Stimulated activated naive CD8-positive, alpha-beta T cell treated with anti-CD3 and anti-CD28 coated beads, Interleukin-15, Interleukin-2, amounts not matched to agents 100 ng/mL and 50 ng/mL, for 24 hours (primary cell): ENCODE data around the gene KHDRBS2.

Experiments
- H3K27ac Mint-ChIP-seq: one replicate; pipeline ENCODE4 v1.8.0; 2021; ENCODE audit warnings: mild to moderate bottlenecking, mixed read lengths
- H3K27me3 Mint-ChIP-seq: one replicate; pipeline ENCODE4 v1.8.0; 2021; ENCODE audit warnings: mixed read lengths
- H3K36me3 Mint-ChIP-seq: one replicate; pipeline ENCODE4 v1.8.0; 2021; ENCODE audit warnings: low read depth, mixed read lengths
- H3K4me1 Mint-ChIP-seq: one replicate; pipeline ENCODE4 v1.8.0; 2021; ENCODE audit warnings: low read depth, mixed read lengths
- H3K4me3 Mint-ChIP-seq: one replicate; pipeline ENCODE4 v1.8.0; 2021; ENCODE audit warnings: mild to moderate bottlenecking, mixed read lengths
- H3K9me3 Mint-ChIP-seq: one replicate; pipeline ENCODE4 v1.8.0; 2021; ENCODE audit warnings: mixed read lengths

KHDRBS2 gene

GRCh38 chr6:62262283-62262682, 23.7 kb downstream of the KHDRBS2 start:
- Mint-ChIP-seq H3K27ac (no peak overlapping the region), H3K4me1 (no peaks in the 10 kb centered on the region)

GRCh38 chr6:62246087-62246486, 39.9 kb downstream of the KHDRBS2 start:
- H3K36me3 Mint-ChIP-seq: no peaks in the 10 kb centered on the region
- H3K27me3 Mint-ChIP-seq: no peaks in the 10 kb centered on the region
- peaks cover 3% of the 10 kb centered on the region for H3K9me3 Mint-ChIP-seq
- no peak overlapping the region for H3K4me3 Mint-ChIP-seq
- H3K4me1 Mint-ChIP-seq: no peaks in the 10 kb centered on the region
- H3K27ac Mint-ChIP-seq: no peak overlapping the region

More at GRCh38 chr6:62262283-62262682, 23.7 kb downstream of the KHDRBS2 start:
- Mint-ChIP-seq H3K36me3 (no peaks in the 10 kb centered on the region), H3K27me3 (no peaks in the 10 kb centered on the region), H3K4me3 (no peak overlapping the region), H3K9me3 (no peaks in the 10 kb centered on the region)

GRCh38 chr6:62236784-62237183, 49.2 kb downstream of the KHDRBS2 start:
- no peaks in the 10 kb centered on the region for H3K4me1 Mint-ChIP-seq
- no peaks in the 10 kb centered on the region for H3K27me3 Mint-ChIP-seq
- no peaks in the 10 kb centered on the region for H3K9me3 Mint-ChIP-seq
- no peaks in the 10 kb centered on the region for H3K36me3 Mint-ChIP-seq
- no peak overlapping the region for H3K4me3 Mint-ChIP-seq
- no peak overlapping the region for H3K27ac Mint-ChIP-seq

GRCh38 chr6:62229231-62229630, 56.8 kb downstream of the KHDRBS2 start:
- Mint-ChIP-seq H3K4me3 (no peak overlapping the region), H3K36me3 (no peaks in the 10 kb centered on the region), H3K4me1 (no peaks in the 10 kb centered on the region), H3K27ac (no peak overlapping the region), H3K9me3 (peaks cover 3% of the 10 kb centered on the region), H3K27me3 (no peaks in the 10 kb centered on the region)

GRCh38 chr6:62217866-62218265, 68.2 kb downstream of the KHDRBS2 start:
- no peak overlapping the region for H3K4me3 Mint-ChIP-seq
- no peaks in the 10 kb centered on the region for H3K4me1 Mint-ChIP-seq
- H3K27me3 Mint-ChIP-seq: no peaks in the 10 kb centered on the region
- H3K36me3 Mint-ChIP-seq: no peaks in the 10 kb centered on the region
- no peaks in the 10 kb centered on the region for H3K9me3 Mint-ChIP-seq
- H3K27ac Mint-ChIP-seq: no peak overlapping the region

- H3K27me3 Mint-ChIP-seq: no peaks in the 10 kb centered on the region
- peaks cover 15% of the 10 kb centered on the region for H3K9me3 Mint-ChIP-seq
- no peaks in the 10 kb centered on the region for H3K4me1 Mint-ChIP-seq
- no peak overlapping the region for H3K4me3 Mint-ChIP-seq
- H3K36me3 Mint-ChIP-seq: no peaks in the 10 kb centered on the region
- no peak overlapping the region for H3K27ac Mint-ChIP-seq
Observed at GRCh38 chr6:62202078-62202477, 83.9 kb downstream of the KHDRBS2 start.

- H3K9me3 Mint-ChIP-seq: peaks cover 21% of the 10 kb centered on the region
- H3K36me3 Mint-ChIP-seq: no peaks in the 10 kb centered on the region
- H3K27me3 Mint-ChIP-seq: no peaks in the 10 kb centered on the region
- H3K4me3 Mint-ChIP-seq: no peak overlapping the region
- no peak overlapping the region for H3K27ac Mint-ChIP-seq
- peaks cover 6% of the 10 kb centered on the region for H3K4me1 Mint-ChIP-seq
Observed at GRCh38 chr6:62192593-62192992, 93.4 kb downstream of the KHDRBS2 start.

GRCh38 chr6:62175195-62175594, 110.8 kb downstream of the KHDRBS2 start:
- Mint-ChIP-seq H3K4me3 (no peak overlapping the region), H3K27ac (no peak overlapping the region), H3K27me3 (no peaks in the 10 kb centered on the region), H3K36me3 (no peaks in the 10 kb centered on the region), H3K9me3 (peaks cover 17% of the 10 kb centered on the region), H3K4me1 (no peaks in the 10 kb centered on the region)

- no peak overlapping the region for H3K27ac Mint-ChIP-seq
- no peaks in the 10 kb centered on the region for H3K27me3 Mint-ChIP-seq
- H3K9me3 Mint-ChIP-seq: peaks cover 17% of the 10 kb centered on the region
- no peaks in the 10 kb centered on the region for H3K4me1 Mint-ChIP-seq
- H3K36me3 Mint-ChIP-seq: no peaks in the 10 kb centered on the region
- no peak overlapping the region for H3K4me3 Mint-ChIP-seq
Observed at GRCh38 chr6:62174548-62174947, 111.5 kb downstream of the KHDRBS2 start.

- Mint-ChIP-seq H3K27ac (no peak overlapping the region), H3K4me1 (no peaks in the 10 kb centered on the region), H3K36me3 (no peaks in the 10 kb centered on the region), H3K27me3 (no peaks in the 10 kb centered on the region), H3K9me3 (peaks cover 14% of the 10 kb centered on the region), H3K4me3 (no peak overlapping the region)
Observed at GRCh38 chr6:62167736-62168135, 118.3 kb downstream of the KHDRBS2 start.

- no peaks in the 10 kb centered on the region for H3K36me3 Mint-ChIP-seq
- no peak overlapping the region for H3K4me3 Mint-ChIP-seq
- H3K4me1 Mint-ChIP-seq: no peaks in the 10 kb centered on the region
- peaks cover 16% of the 10 kb centered on the region for H3K9me3 Mint-ChIP-seq
- no peak overlapping the region for H3K27ac Mint-ChIP-seq
- H3K27me3 Mint-ChIP-seq: no peaks in the 10 kb centered on the region
Observed at GRCh38 chr6:62162858-62163257, 123.2 kb downstream of the KHDRBS2 start.

- no peak overlapping the region for H3K4me3 Mint-ChIP-seq
- peaks cover 4% of the 10 kb centered on the region for H3K9me3 Mint-ChIP-seq
- no peaks in the 10 kb centered on the region for H3K27me3 Mint-ChIP-seq
- no peaks in the 10 kb centered on the region for H3K4me1 Mint-ChIP-seq
- no peak overlapping the region for H3K27ac Mint-ChIP-seq
- no peaks in the 10 kb centered on the region for H3K36me3 Mint-ChIP-seq
Observed at GRCh38 chr6:62152796-62153195, 133.2 kb downstream of the KHDRBS2 start.

- H3K4me3 Mint-ChIP-seq: no peak overlapping the region
- no peaks in the 10 kb centered on the region for H3K4me1 Mint-ChIP-seq
- H3K9me3 Mint-ChIP-seq: peaks cover 1% of the 10 kb centered on the region
- no peaks in the 10 kb centered on the region for H3K27me3 Mint-ChIP-seq
- H3K36me3 Mint-ChIP-seq: no peaks in the 10 kb centered on the region
- H3K27ac Mint-ChIP-seq: no peak overlapping the region
Observed at GRCh38 chr6:62150048-62150663, 135.9 kb downstream of the KHDRBS2 start.

GRCh38 chr6:62146954-62147853, 138.8 kb downstream of the KHDRBS2 start:
- H3K27ac Mint-ChIP-seq: no peak overlapping the region
- H3K4me3 Mint-ChIP-seq: no peak overlapping the region
- H3K36me3 Mint-ChIP-seq: no peaks in the 10 kb centered on the region
- H3K4me1 Mint-ChIP-seq: no peaks in the 10 kb centered on the region
- no peaks in the 10 kb centered on the region for H3K27me3 Mint-ChIP-seq
- no peaks in the 10 kb centered on the region for H3K9me3 Mint-ChIP-seq

GRCh38 chr6:62129127-62129526, 156.9 kb downstream of the KHDRBS2 start:
- no peaks in the 10 kb centered on the region for H3K27me3 Mint-ChIP-seq
- no peak overlapping the region for H3K4me3 Mint-ChIP-seq
- peaks cover 13% of the 10 kb centered on the region for H3K9me3 Mint-ChIP-seq
- no peak overlapping the region for H3K27ac Mint-ChIP-seq
- H3K4me1 Mint-ChIP-seq: no peaks in the 10 kb centered on the region
- H3K36me3 Mint-ChIP-seq: peaks cover 5% of the 10 kb centered on the region
